Mammary epithelial cell (primary cell): ENCODE results near the gene RASA4B.
"Not testable (repeated sequence)": the region's sequence is repeated elsewhere in the genome, so short reads cannot be mapped to it uniquely, and the experiment has no call there.

Experiments
- CTCF ChIP-seq, 2 donors: IDR thresholded peaks in 1 of 2; conservative IDR thresholded peaks in 1 of 2; 2 replicates each; pipeline ENCODE4 v1.5.1; 2011 to 2012; ENCODE audit warnings: inconsistent platforms in 2 of 2, low read length in 2 of 2, mild to moderate bottlenecking in 2 of 2, control low read depth in 1 of 2, low read depth in 1 of 2; ENCODE audit not compliant: insufficient read depth in 1 of 2; ENCODE audit errors: extremely low read depth in 1 of 2
- EZH2 ChIP-seq: IDR thresholded peaks from 2 replicates; pipeline ENCODE4 v1.6.1; 2012; ENCODE audit warnings: low read length, inconsistent platforms, borderline replicate concordance

DNA sequence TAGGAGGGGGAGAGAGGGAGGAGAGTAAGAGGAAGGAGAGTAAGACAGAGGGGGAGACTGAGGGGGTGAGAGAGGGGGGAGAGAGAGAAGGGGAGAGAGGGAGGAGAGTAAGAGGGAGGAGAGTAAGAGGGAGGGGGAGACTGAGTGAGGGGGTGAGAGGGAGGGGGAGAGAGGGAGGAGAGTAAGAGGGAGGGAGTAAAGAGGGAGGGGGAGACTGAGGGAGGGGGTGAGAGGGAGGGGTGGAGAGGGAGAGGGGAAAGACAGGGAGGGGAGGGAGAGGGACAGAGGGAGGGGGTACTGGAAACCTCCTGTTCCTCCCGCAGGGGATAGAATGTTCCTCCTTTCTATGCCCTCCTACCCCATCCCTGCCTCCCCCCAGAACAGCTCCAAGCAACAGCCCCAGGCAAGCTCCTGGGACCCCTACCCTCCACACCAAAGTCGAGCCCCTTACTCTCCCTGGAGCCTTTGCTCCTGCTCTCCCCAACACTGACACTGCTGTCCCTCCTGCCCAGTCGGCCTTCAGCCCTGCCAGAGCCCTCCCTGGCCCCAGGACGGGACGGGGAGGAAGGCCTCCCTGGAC, 4.8 kb downstream of the RASA4B start:
- not testable (repeated sequence) for TF ChIP-seq CTCF (conservative IDR thresholded peaks at IDR 0.05 in 1 of 2, IDR thresholded peaks at IDR 0.05 in 1 of 2; ENCODE audit: extremely low read depth in 1 of 2, insufficient read depth in 1 of 2, low read depth in 1 of 2, low read length in 2 of 2); EZH2
